ENCODE measurements around the gene COL2A1.

DNA sequence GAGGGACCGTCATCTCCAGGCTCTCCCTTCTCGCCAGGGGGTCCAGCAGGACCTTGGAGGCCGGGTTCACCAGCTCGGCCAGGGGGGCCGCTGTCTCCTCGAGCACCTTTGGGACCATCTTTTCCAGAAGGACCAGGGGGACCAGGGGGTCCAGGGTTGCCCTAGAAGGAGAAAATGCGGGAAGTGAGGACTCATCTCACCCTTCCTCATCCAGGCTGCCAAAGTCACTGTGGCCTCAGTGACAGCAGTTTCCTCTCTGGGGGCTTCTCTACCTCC, 25.7 kb downstream of the COL2A1 start:
- no peak for TF ChIP-seq GATA2 (IDR thresholded peaks at IDR 0.05; ENCODE audit: low read depth, low read length)
- no peak for TF ChIP-seq GATA3 (IDR thresholded peaks at IDR 0.05; ENCODE audit: low read depth, low read length)

Data from SH-SY5Y (cell line).